ENCODE measurements around the gene WIPF3. TPM values are rescaled to one million over a fixed set of nuclear protein-coding genes. Genes with fewer than 3 reads are reported as not detected.

Gene WIPF3
- polyA plus RNA-seq, 4 donors = 5.2 to 6.0 (median 5.3) TPM

GRCh38 chr7:29808075-29808801, 1.9 kb downstream of the WIPF3 start:
- DNase-seq (ENCODE audit: low read depth in 4 of 4, low spot score in 3 of 4) = no peak

GRCh38 chr7:29809533-29810155, 3.3 kb downstream of the WIPF3 start:
- no peak for DNase-seq (ENCODE audit: low read depth in 4 of 4, low spot score in 3 of 4)

GRCh38 chr7:29810297-29810696, 4.0 kb downstream of the WIPF3 start:
- DNase-seq (ENCODE audit: low read depth in 4 of 4, low spot score in 3 of 4) = no peak

- no peak for DNase-seq (ENCODE audit: low read depth in 4 of 4, low spot score in 3 of 4)
Measured at GRCh38 chr7:29810813-29811482, 4.6 kb downstream of the WIPF3 start.

GRCh38 chr7:29811586-29811985, 5.3 kb downstream of the WIPF3 start:
- no peak for DNase-seq (ENCODE audit: low read depth in 4 of 4, low spot score in 3 of 4)

- DNase-seq (ENCODE audit: low read depth in 4 of 4, low spot score in 3 of 4) = no peak
Measured at GRCh38 chr7:29812185-29812876, 6.0 kb downstream of the WIPF3 start.

- no peak for DNase-seq (ENCODE audit: low read depth in 4 of 4, low spot score in 3 of 4)
Measured at GRCh38 chr7:29815181-29816105, 9.1 kb downstream of the WIPF3 start.

GRCh38 chr7:29818308-29818707, 12.0 kb downstream of the WIPF3 start:
- DNase-seq (ENCODE audit: low read depth in 4 of 4, low spot score in 3 of 4) = no peak

GRCh38 chr7:29825775-29826529, 19.6 kb downstream of the WIPF3 start:
- DNase-seq (ENCODE audit: low read depth in 4 of 4, low spot score in 3 of 4) = no peak

- DNase-seq (ENCODE audit: low read depth in 4 of 4, low spot score in 3 of 4) = no peak
Measured at GRCh38 chr7:29826530-29826822, 20.2 kb downstream of the WIPF3 start.

- no peak for DNase-seq (ENCODE audit: low read depth in 4 of 4, low spot score in 3 of 4)
Measured at GRCh38 chr7:29826904-29827303, 20.6 kb downstream of the WIPF3 start.

- DNase-seq (ENCODE audit: low read depth in 4 of 4, low spot score in 3 of 4) = no peak
Measured at GRCh38 chr7:29831705-29832104, 25.4 kb downstream of the WIPF3 start.

- no peak for DNase-seq (ENCODE audit: low read depth in 4 of 4, low spot score in 3 of 4)
Measured at GRCh38 chr7:29833929-29834328, 27.6 kb downstream of the WIPF3 start.

- DNase-seq (ENCODE audit: low read depth in 4 of 4, low spot score in 3 of 4) = no peak
Measured at GRCh38 chr7:29835718-29836117, 29.4 kb downstream of the WIPF3 start.

GRCh38 chr7:29839302-29839701, 33.0 kb downstream of the WIPF3 start:
- no peak for DNase-seq (ENCODE audit: low read depth in 4 of 4, low spot score in 3 of 4)

- no peak for DNase-seq (ENCODE audit: low read depth in 4 of 4, low spot score in 3 of 4)
Measured at GRCh38 chr7:29839921-29840320, 33.6 kb downstream of the WIPF3 start.

- DNase-seq (ENCODE audit: low read depth in 4 of 4, low spot score in 3 of 4) = no peak
Measured at GRCh38 chr7:29840701-29841100, 34.4 kb downstream of the WIPF3 start.

- DNase-seq (ENCODE audit: low read depth in 4 of 4, low spot score in 3 of 4) = no peak
Measured at GRCh38 chr7:29841926-29842701, 35.8 kb downstream of the WIPF3 start.

- no peak for DNase-seq (ENCODE audit: low read depth in 4 of 4, low spot score in 3 of 4)
Measured at GRCh38 chr7:29843093-29843492, 36.8 kb downstream of the WIPF3 start.
